PC-3 (cell line): ENCODE data around the gene RENBP. TPM values are rescaled to one million over a fixed set of nuclear protein-coding genes. Genes with fewer than 3 reads are reported as not detected.

Experiments
- ATAC-seq: fragments of 200-7000 bp; cut with Tn5 transposase; 2 replicates; pipeline ENCODE4 v1.9.1; 2020; ENCODE audit warnings: mild to moderate bottlenecking, moderate library complexity
- BruUV-seq: library from RNA; stranded (reverse); fragments of 400-500 nt; replicated peaks from 2 replicates; lab custom pipeline; 2021; lab: Mats Ljungman, UMichigan
- CTCF ChIA-PET: fragments of 300-600 bp; sonication (Branson Sonifier 250); formaldehyde crosslinking; loops from one replicate; lab custom pipeline; 2022; ENCODE audit warnings: antibody characterized with exemption; lab: Charles Lee
- POLR2A ChIA-PET: fragments of 300-600 bp; sonication (Branson Sonifier 250); formaldehyde crosslinking; loops from one replicate; lab custom pipeline; 2022; ENCODE audit warnings: antibody characterized with exemption; ENCODE audit not compliant: unreplicated experiment; lab: Charles Lee
- DNase-seq: peaks from one replicate; pipeline ENCODE4 v3.0.0-alpha.2; 2015
- H2AFZ ChIP-seq: fragments of 300-600 bp; sonication (generic); 2 replicates; pipeline ENCODE4 v1.6.0; 2016; ENCODE audit warnings: antibody characterized with exemption, low read length
- H3F3A ChIP-seq: fragments of 300-600 bp; sonication (generic); one replicate; pipeline ENCODE4 v1.6.0; 2017; ENCODE audit warnings: antibody characterized with exemption, low read length, control low read depth, mild to moderate bottlenecking; ENCODE audit not compliant: unreplicated experiment
- H3K27ac ChIP-seq: fragments of 300-600 bp; sonication (generic); 2 replicates; pipeline ENCODE4 v1.5.1; 2016; ENCODE audit warnings: mild to moderate bottlenecking, low read length
- H3K27me3 ChIP-seq: fragments of 300-600 bp; sonication (generic); 2 replicates; pipeline ENCODE4 v1.6.1; 2016; ENCODE audit warnings: low read length, mixed read lengths
- H3K36me3 ChIP-seq: fragments of 300-600 bp; sonication (generic); 2 replicates; pipeline ENCODE4 v1.6.1; 2016; ENCODE audit warnings: low read depth, mixed run types, low read length, mixed read lengths
- H3K4me1 ChIP-seq: fragments of 300-600 bp; sonication (generic); 2 replicates; pipeline ENCODE4 v1.5.1; 2016; ENCODE audit warnings: low read length; ENCODE audit not compliant: insufficient read depth
- H3K4me2 ChIP-seq: fragments of 300-600 bp; sonication (generic); 2 replicates; pipeline ENCODE4 v1.6.0; 2016; ENCODE audit warnings: low read length
- H3K4me3 ChIP-seq: fragments of 300-600 bp; sonication (generic); 2 replicates; pipeline ENCODE4 v1.5.1; 2016; ENCODE audit warnings: mild to moderate bottlenecking, low read length, mixed read lengths
- H3K79me2 ChIP-seq: fragments of 300-600 bp; sonication (generic); 2 replicates; pipeline ENCODE4 v1.6.1; 2017; ENCODE audit warnings: low read length, mixed read lengths
- H3K9ac ChIP-seq: fragments of 300-600 bp; sonication (generic); 2 replicates; pipeline ENCODE4 v1.6.0; 2016; ENCODE audit warnings: mild to moderate bottlenecking, low read length
- H3K9me2 ChIP-seq: fragments of 300-600 bp; sonication (generic); replicated peaks from 2 replicates; pipeline ENCODE4 v1.6.1; 2016; ENCODE audit warnings: mixed run types, low read length, mixed read lengths
- H3K9me3 ChIP-seq: fragments of 300-600 bp; sonication (generic); 2 replicates; pipeline ENCODE4 v1.6.1; 2016; ENCODE audit warnings: low read length, mixed read lengths
- H4K20me1 ChIP-seq: fragments of 300-600 bp; sonication (generic); 2 replicates; pipeline ENCODE4 v1.6.1; 2016; ENCODE audit warnings: low read length, mixed read lengths
- CTCF ChIP-seq: fragments of 300-600 bp; sonication (generic); conservative IDR thresholded peaks from 2 replicates; pipeline ENCODE4 v1.5.1; 2017; ENCODE audit warnings: antibody characterized with exemption, low read depth, mild to moderate bottlenecking, low read length
- EZH2 ChIP-seq: fragments of 300-600 bp; sonication (generic); IDR thresholded peaks from one replicate; pipeline ENCODE4 v1.6.1; 2017; ENCODE audit warnings: antibody characterized with exemption, mild to moderate bottlenecking, low read length; ENCODE audit not compliant: unreplicated experiment
- EZH2phosphoT487 ChIP-seq: fragments of 300-600 bp; sonication (generic); IDR thresholded peaks from 2 replicates; pipeline ENCODE4 v1.6.1; 2018; ENCODE audit warnings: mild to moderate bottlenecking, antibody characterized with exemption, low read length, borderline replicate concordance
- intact Hi-C: fragments of 100-400 bp; cut with micrococcal nuclease; formaldehyde crosslinking; loops from 2 replicates; pipeline ENCODE4 v1.9.0; 2023
- total RNA-seq: library from RNA; depleted of rRNA; stranded (reverse); fragments of >200 nt; gene quantifications from 2 replicates; pipeline ENCODE4 v1.2.3, GENCODE V29; 2014

Gene RENBP
- total RNA-seq, 1 experiment from 2014 or later, result not detected

GRCh38 chrX:153966283-153966688, 21.8 kb upstream of the RENBP start:
- CTCF ChIA-PET, result interaction anchor here (1.6 kb wide), 1 partner anchor 38 kb away, joined by 5 read pairs; no protein-coding TSS in a partner anchor

GRCh38 chrX:153965406-153965805, 21.0 kb upstream of the RENBP start:
- Histone ChIP-seq H3K9ac (no peak overlapping the region), H2AFZ (no peak overlapping the region), H3K4me1 (peaks cover 17% of the 10 kb centered on the region), H3K27me3 (no peaks in the 10 kb centered on the region), H3K36me3 (peaks cover 18% of the 10 kb centered on the region; the same call in 1 of the 2 replicates), H3K4me3 (no peak overlapping the region), H3K27ac (no peak overlapping the region), H3K9me3 (no peaks in the 10 kb centered on the region), H3K79me2 (peaks cover 75% of the 10 kb centered on the region), H3K4me2 (no peak overlapping the region), H4K20me1 (peaks cover 38% of the 10 kb centered on the region), H3K9me2 (no peaks in the 10 kb centered on the region), H3F3A (no peaks in the 10 kb centered on the region)
- ChIA-PET CTCF (interaction anchor here (0.6 kb wide), 1 partner anchor 44 kb away, joined by 5 read pairs; no protein-coding TSS in a partner anchor), POLR2A (no interaction called here)
- TF ChIP-seq EZH2, result no peak
- TF ChIP-seq CTCF, result no peak
- no peak for TF ChIP-seq EZH2phosphoT487
- BruUV-seq, result no TSS peak
- ATAC-seq, result no peak
- no peak for DNase-seq
- intact Hi-C loops, result no loop called here

More at GRCh38 chrX:153966283-153966688, 21.8 kb upstream of the RENBP start:
- Histone ChIP-seq H3K36me3 (peaks cover 15% of the 10 kb centered on the region; the same call in 1 of the 2 replicates), H4K20me1 (peaks cover 38% of the 10 kb centered on the region), H3K4me1 (peaks cover 17% of the 10 kb centered on the region), H2AFZ (no peak overlapping the region), H3K79me2 (peaks cover 82% of the 10 kb centered on the region), H3K4me2 (no peak overlapping the region), H3K4me3 (no peak overlapping the region), H3K9ac (no peak overlapping the region), H3F3A (no peaks in the 10 kb centered on the region), H3K9me3 (no peaks in the 10 kb centered on the region), H3K27me3 (no peaks in the 10 kb centered on the region), H3K27ac (no peak overlapping the region), H3K9me2 (no peaks in the 10 kb centered on the region)
- no peak for DNase-seq
- TF ChIP-seq EZH2 (no peak), CTCF (no peak), EZH2phosphoT487 (no peak)
- ATAC-seq, result no peak
- intact Hi-C loops, result no loop called here
- BruUV-seq, result no TSS peak
- POLR2A ChIA-PET, result no interaction called here

- intact Hi-C loops, result no loop called here
- peaks cover 29% of the 10 kb centered on the region for H3K36me3 ChIP-seq
- H3K4me1 ChIP-seq, result peaks cover 17% of the 10 kb centered on the region
- ATAC-seq (no peak), DNase-seq (no peak)
- H3K4me3 ChIP-seq, result no peak overlapping the region
- no peak overlapping the region for H3K4me2 ChIP-seq
- ChIA-PET POLR2A (no interaction called here), CTCF (no interaction called here)
- TF ChIP-seq CTCF, result no peak
- no peaks in the 10 kb centered on the region for H3K9me3 ChIP-seq
- H3K27ac ChIP-seq, result no peak overlapping the region
- peaks cover 63% of the 10 kb centered on the region for H3K79me2 ChIP-seq
- H3K9ac ChIP-seq, result no peak overlapping the region
- no peak overlapping the region for H2AFZ ChIP-seq
- H3F3A ChIP-seq, result no peaks in the 10 kb centered on the region
- H4K20me1 ChIP-seq, result peaks cover 30% of the 10 kb centered on the region
- BruUV-seq, result no TSS peak
- H3K9me2 ChIP-seq, result no peaks in the 10 kb centered on the region
- H3K27me3 ChIP-seq, result no peaks in the 10 kb centered on the region
Observed at GRCh38 chrX:153964105-153964504, 19.7 kb upstream of the RENBP start.
